DMS 273 (cell line): ENCODE measurements around the gene SCAI.
A peak's percentile ranks its signal among the peaks of the same experiment; 100 is the strongest.
"Not testable (repeated sequence)": the region's sequence is repeated elsewhere in the genome, so short reads cannot be mapped to it uniquely, and the experiment has no call there.

ENCODE experiments used
- DNase-seq: peaks from one replicate; lab custom pipeline; 2025; ENCODE audit not compliant: unreplicated experiment; lab: John Stamatoyannopoulos, UW

SCAI gene

DNA sequence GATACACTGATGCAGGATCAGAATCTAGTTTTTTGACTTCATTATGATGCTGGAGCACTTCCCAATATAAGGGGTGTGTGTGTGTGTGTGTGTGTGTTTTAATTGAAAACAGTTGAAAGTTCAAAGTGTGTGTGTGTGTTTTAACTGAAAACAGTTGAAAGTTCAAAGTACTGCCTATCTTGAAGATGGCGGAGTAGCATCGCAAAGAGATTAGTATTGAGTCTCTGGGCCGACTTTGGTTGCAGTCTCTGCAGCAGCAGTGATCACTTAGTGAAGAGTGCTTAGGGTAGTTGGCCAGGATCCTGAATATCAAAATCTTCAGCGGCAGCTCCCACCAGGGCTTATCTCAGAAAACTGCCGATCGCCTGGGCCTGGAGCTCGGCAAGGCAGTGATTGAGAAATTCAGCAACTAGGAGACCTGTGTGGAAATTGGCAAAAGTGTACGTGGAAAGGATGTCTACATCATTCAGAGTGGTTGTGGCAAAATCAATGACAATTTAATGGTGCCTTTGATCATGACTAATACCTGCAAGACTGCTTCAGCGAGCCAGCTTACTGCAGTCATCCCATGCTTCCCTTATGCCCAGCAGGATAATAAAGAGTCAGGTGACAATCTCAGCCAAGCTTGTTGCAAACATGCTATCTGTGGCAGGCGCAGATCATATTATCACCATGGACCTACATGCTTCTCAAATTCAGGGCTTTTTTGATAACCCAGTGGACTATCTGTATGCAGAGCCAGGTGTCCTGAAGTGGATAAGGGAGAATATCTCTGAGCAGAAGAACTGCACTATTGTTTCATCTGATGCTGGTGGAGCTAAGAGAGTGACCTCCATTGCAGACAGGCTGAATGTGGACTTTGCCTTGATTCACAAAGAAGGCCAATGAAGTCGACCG is 7.3 kb upstream of the SCAI start:
- no peak for DNase-seq

- no peak for DNase-seq
These were observed 4.1 kb upstream of the SCAI start for GRCh38 chr9:125147401-125147951.

GRCh38 chr9:125146247-125146646 is 2.9 kb upstream of the SCAI start:
- no peak for DNase-seq

DNA sequence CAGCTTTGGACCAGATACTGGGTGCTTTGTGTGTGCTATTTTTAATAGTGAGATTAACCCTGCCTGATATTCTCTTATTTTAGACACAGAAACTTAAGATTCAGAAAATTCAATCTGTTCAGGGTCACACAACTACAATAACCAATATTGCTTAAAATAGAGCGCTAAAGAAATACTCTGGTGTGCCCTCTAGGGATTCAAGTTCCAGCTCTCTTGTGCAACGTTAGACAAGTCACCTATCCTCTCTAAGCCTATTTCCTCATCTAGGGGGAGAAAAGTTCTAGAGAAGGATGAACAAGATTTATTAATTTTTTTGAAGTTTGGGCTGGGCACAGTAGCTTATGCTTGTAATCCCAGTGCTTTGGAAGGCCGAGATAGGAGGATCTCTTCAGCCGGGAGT is 2.1 kb upstream of the SCAI start:
- no peak for DNase-seq

GRCh38 chr9:125142560-125143376 is 560 bp downstream of the SCAI start:
- peak; percentile 46 for DNase-seq

DNA sequence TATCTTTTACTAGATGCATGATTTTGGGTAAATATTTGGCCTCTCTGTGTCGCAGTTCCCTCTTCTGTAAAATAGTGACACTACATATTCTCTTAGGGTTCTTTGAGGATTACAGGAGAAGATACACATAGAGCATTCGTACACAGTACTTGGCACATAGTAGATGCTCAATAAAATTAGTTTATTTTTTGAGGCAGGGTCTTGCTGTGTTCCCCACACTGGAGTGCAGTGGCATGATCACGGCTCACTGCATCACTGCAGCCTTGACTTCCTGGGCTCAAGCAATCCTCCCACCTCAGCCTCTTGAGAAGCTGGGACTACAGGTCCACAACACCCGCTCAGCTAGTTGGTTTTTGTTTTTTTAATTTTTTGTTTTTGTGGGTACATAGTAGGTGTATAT is 1.6 kb downstream of the SCAI start:
- DNase-seq, result no peak

DNA sequence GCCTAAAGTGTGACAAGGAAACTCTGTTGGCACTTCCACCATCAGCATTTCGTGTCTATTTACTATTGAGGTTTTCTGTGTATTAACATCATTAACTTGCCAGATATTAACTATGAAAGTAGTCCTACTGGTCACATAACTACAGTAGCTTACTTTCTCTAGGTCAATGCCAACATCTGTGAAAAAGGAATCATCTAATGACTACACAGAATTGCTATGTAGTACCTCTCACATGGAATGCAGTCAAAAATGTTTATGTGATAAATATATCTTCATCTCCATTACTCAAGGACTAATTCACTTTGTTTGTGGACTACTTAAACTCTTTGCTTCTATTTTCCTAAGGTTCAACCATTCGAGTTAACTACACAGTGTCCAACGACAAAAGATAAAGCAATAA is 2.1 kb downstream of the SCAI start:
- DNase-seq, result no peak

- no peak for DNase-seq
These were observed 2.8 kb downstream of the SCAI start for GRCh38 chr9:125140576-125140975.

GRCh38 chr9:125137200-125137599 is 6.1 kb downstream of the SCAI start:
- DNase-seq, result no peak

DNA sequence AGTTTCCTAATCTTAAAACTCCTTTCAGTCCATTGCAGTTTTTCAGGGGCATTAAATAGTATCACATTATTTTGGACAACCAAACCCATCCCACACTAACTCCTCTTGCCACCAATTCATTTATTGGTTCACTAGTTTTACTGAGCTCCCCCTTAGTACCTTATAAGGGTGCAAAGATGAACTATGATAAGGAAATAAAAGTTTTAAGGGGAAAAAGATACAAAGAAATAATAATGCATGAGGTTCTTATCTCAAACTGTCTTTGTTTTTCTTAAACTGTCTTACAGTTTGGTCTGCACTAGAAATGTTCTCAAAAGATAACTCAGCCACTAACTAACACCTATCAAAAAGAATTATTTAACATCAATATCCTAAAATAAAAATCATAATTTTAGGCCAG is 8.4 kb downstream of the SCAI start:
- no peak for DNase-seq

- DNase-seq, result no peak
These were observed 9.7 kb downstream of the SCAI start for GRCh38 chr9:125133403-125134329.

- no peak for DNase-seq
These were observed 11.6 kb downstream of the SCAI start for GRCh38 chr9:125131778-125132177.

- peak; percentile 53 for DNase-seq
These were observed 17.1 kb downstream of the SCAI start for GRCh38 chr9:125126019-125126746.

DNA sequence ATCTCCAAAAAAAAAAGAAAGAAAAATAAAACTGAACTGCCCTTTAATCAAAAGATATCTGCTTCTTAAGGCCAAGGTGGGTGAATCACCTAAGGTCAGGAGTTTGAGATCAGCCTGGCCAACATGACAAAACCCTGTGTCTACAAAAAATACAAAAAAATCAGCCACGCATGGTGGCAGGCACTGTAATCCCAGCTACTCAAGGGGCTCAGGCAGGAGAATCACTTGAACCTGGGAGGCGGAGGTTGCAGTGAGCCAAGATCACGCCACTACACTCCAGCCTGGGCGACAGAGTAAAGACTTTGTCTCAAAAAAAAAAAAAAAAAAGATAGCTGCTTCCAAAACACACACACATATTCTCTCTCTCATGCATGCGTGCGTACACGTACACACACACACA is 17.8 kb downstream of the SCAI start:
- no peak for DNase-seq

GRCh38 chr9:125121146-125121545 is 22.2 kb downstream of the SCAI start:
- no peak for DNase-seq

GRCh38 chr9:125119643-125120286 is 23.6 kb downstream of the SCAI start:
- DNase-seq, result peak; percentile 30

DNA sequence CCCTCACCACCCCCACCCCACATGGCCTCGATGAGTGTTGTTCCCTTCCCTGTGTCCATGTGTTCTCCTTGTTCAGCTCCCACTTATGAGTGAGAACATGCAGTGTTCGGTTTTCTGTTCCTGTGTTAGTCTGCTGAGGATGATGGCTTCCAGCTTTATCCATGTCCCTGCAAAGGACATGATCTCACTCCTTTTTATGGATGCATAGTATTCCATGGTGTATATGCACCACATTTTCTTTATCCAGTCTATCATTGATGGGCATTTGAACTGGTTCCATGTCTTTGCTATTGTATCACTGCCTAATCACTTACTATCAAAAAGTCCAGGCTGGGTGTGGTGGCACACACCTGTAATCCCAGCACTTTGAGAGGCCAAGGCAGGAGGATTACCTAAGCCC is 24.6 kb downstream of the SCAI start:
- not testable (repeated sequence) for DNase-seq

GRCh38 chr9:125114503-125114902 is 28.8 kb downstream of the SCAI start:
- DNase-seq, result not testable (repeated sequence)

DNA sequence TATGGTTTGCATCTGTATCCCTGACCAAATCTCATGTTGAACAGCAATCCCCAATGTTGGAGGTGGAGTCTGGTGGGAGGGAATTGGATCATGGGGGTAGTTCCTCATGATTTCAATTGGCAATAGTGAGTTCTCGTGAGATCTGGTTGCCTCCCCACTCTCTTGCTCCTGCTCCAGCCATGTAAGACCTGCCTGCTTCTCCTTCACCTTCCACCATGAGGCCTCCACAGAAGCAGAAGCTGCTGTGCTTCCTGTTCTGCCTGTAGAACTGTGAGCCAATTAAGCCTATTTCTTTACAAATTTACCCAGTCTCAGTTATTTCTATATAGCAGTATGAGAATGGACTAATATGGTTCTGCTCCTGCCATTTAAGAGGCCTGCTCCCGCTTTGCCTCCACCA is 32.9 kb downstream of the SCAI start:
- DNase-seq, result no peak

DNA sequence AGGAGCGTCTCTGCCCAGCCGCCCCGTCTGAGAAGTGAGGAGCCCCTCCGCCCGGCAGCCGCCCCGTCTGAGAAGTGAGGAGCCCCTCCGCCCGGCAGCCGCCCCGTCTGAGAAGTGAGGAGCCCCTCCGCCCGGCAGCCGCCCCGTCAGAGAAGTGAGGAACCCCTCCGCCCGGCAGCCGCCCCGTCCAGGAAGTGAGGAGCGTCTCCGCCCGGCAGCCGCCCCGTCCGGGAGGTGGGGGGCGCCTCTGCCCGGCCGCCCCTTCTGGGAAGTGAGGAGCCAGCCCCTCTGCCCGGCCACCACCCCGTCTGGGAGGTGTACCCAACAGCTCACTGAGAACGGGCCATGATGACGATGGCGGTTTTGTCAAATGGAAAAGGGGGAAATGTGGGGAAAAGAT is 34.8 kb downstream of the SCAI start:
- DNase-seq, result not testable (repeated sequence)
